GM18508 (cell line): ENCODE results near the gene DCTN2.
"Not testable (repeated sequence)": the region's sequence is repeated elsewhere in the genome, so short reads cannot be mapped to it uniquely, and the experiment has no call there.

ENCODE experiments used
- ATAC-seq: cut with Tn5 transposase; IDR thresholded peaks from one replicate; pipeline ENCODE4 v1.9.1; 2021; ENCODE audit warnings: moderate number of reproducible peaks; ENCODE audit not compliant: insufficient read depth, unreplicated experiment

DCTN2 gene

GRCh38 chr12:57577981-57578758 lies 31.2 kb upstream of the DCTN2 start:
- ATAC-seq = no peak

DNA sequence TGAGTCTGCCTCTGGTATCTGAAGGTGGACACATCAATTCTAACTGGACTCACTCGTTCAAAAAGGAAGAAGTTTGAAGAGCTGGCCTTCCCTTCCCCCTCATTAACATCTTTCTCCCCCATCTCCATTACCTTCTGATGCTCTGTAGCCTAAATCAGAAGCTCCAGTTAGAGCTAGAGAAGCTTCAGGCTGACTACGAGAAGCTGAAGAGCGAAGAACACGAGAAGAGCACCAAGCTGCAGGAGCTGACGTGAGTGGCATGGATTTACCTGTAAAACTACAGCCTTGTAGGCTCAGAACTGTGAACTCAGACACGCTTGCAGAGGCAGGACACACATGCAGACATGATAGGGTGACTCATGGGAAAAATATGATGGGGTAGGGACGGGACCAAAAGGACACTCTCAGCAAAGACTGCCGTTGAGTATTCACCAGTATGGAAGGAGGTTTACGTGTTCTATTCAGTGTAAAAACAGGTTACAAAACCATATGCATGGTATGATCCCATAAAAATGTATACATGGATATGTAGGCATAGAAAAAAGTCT lies 29.7 kb upstream of the DCTN2 start:
- no peak for ATAC-seq

- ATAC-seq = no peak
Measured at GRCh38 chr12:57575771-57576612, 29.0 kb upstream of the DCTN2 start.

GRCh38 chr12:57574795-57575194 lies 27.8 kb upstream of the DCTN2 start:
- ATAC-seq = no peak

GRCh38 chr12:57571926-57572762 lies 25.2 kb upstream of the DCTN2 start:
- no peak for ATAC-seq

DNA sequence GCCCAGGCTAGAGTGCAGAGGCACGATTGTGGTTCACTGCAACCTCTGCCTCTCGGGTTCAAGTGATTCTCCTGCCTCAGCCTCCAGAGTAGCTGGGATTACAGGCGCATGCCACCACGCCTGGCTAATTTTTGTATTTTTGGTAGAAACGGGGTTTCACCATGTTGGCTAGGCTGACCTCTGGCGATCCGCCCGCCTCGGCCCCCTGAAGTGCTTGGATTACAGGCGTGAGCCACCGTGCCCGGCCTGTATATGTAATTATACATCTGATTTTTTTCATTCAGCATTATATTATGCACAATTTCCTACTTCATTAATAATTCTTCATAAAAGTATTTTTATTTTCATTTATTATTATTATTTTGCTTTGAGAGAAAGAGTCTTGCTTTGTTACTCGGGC lies 23.4 kb upstream of the DCTN2 start:
- not testable (repeated sequence) for ATAC-seq

- ATAC-seq = no peak
Measured at GRCh38 chr12:57569858-57570257, 22.9 kb upstream of the DCTN2 start.

- no peak for ATAC-seq
Measured at GRCh38 chr12:57568838-57569237, 21.8 kb upstream of the DCTN2 start.

DNA sequence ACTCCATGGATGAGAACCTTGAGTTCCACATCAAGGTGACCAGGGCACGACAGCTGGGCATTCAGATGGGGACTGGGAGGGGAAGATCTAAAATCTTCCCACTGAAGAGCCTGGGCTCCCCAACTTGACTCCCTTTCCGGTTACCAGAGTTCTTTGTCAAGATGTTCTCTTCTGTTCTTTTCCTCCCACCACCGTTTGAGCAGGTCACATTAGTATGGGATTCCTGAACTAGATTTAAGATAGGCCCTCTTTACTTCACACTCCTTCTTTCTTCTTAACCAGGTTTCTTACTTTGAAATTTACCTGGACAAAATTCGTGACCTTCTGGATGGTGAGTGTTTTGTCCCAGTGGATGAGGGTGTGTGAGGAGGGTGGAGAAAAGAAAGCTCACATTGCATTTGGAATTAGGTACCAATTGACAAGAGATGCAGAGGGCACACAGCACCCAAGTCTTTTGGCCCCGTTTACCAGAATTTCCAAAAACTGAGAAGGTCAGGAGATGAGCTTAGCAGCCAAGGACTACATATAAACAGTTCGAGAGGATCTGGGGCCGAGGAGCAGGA lies 17.3 kb upstream of the DCTN2 start:
- no peak for ATAC-seq

DNA sequence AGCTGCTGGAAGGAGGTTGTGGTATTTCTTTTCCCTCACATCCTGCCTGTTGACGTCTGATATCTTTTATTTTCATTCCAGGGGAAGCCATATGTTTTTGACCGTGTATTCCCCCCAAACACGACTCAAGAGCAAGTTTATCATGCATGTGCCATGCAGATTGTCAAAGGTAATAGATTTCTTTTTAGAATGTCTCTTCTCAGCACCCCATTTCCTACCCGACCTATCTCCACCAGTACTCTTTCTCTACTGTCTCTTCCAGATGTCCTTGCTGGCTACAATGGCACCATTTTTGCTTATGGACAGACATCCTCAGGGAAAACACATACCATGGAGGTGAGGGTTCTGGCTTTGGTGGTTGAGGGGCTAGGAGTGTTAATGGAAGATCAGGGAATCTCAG lies 16.4 kb upstream of the DCTN2 start:
- ATAC-seq = no peak

DNA sequence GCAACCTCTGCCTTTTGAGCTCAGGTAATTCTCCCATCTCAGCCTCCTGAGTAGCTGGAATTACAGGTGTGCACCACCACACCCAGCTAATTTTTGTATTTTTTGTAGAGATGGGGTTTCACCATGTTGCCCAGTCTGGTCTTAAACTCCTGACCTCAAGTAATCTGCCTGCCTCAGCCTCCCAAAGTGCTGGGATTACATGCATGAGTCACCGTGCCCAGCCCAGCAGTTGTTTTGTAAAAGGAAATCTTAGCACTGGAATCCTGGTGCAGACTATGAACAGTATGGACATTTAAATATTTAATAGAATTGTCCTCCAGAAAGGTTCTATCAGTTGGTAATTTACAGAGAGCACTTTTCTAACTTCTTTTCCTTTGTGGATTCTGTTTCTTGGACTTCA lies 14.1 kb upstream of the DCTN2 start:
- ATAC-seq = not testable (repeated sequence)

GRCh38 chr12:57560516-57560915 lies 13.5 kb upstream of the DCTN2 start:
- no peak for ATAC-seq

- no peak for ATAC-seq
Measured at GRCh38 chr12:57558864-57559263, 11.9 kb upstream of the DCTN2 start.

DNA sequence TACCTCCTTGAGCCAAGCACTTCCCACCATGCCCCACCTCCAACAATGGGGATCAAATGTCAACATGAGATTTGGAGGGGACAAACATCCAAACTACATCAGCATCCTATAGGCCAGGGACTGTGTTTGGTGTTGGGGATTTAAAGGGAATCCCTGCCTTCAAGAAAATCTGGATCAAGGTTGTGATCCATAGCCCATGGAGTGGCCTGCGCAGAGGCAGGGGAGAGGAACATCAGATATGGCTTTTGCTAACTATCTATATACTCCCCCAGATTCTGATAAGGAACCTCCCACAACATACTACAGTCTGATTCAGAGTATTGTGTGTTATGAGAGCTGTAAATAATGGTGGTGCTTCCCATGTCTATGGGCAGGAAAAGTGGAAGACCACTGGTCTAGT lies 7.9 kb upstream of the DCTN2 start:
- no peak for ATAC-seq

DNA sequence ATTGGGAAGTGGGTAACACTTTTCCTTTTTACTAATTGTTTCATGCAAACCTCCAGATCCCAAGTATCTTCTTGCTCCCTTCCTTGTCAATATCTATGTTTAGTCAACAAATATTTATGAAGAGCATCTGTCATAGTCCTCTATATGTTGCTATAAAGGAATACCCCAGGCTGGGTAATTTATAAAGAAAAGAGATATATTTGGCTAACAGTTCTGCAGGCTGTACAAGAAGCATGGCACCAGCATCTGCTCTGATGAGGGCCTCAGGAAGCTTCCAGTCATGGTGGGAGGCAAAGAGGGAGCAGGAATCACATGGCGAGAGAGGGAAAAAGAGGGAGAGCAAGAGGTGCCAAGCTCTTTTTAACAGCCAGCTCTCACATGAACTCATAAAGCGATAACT lies 7.5 kb upstream of the DCTN2 start:
- ATAC-seq = no peak

- ATAC-seq = no peak
Measured at GRCh38 chr12:57553343-57554202, 6.6 kb upstream of the DCTN2 start.

- no peak for ATAC-seq
Measured at GRCh38 chr12:57552835-57553313, 5.9 kb upstream of the DCTN2 start.

DNA sequence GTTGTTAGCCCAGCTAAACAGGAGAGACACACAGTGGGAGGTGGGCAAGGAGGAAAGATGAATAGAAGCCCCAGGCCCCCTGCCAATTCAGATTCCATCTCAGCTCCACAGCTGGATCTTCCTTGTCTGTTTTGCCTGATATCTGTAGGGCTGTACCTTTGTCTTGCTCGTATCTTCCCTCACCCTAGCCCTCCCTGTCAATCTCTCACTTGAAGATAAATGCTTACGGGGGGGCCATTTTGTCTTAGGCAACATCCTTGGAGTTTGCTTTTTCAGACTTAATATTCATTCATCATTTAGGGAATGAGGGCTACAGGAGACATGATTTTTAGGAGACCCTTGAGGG lies 5.3 kb upstream of the DCTN2 start:
- ATAC-seq = no peak

GRCh38 chr12:57551637-57552305 lies 4.8 kb upstream of the DCTN2 start:
- no peak for ATAC-seq
